NCI-H774 (cell line): ENCODE data around the gene LRRC63.

Experiments used
- DNase-seq: peaks from one replicate; lab custom pipeline; 2025; lab: John Stamatoyannopoulos, UW

The LRRC63 gene

DNA sequence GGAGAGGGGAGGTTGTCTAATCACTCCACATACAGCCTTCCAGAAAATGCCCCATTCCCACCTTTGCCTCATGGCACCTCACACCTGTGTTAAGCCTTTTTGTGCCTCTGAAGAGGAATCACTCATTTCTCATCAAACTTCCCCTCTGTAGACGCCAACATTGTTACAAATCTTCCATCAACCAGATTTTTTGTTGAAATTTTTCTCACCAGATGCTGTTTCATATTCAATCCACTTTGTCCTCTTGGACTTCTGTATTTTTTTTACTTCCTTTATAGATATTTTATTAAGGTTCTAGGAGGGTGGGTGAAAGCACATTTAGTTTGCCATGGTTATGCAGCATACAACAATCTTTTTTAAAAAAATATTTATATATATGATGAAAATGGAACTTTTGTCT, 101.3 kb downstream of the LRRC63 start:
- no peak for DNase-seq

DNA sequence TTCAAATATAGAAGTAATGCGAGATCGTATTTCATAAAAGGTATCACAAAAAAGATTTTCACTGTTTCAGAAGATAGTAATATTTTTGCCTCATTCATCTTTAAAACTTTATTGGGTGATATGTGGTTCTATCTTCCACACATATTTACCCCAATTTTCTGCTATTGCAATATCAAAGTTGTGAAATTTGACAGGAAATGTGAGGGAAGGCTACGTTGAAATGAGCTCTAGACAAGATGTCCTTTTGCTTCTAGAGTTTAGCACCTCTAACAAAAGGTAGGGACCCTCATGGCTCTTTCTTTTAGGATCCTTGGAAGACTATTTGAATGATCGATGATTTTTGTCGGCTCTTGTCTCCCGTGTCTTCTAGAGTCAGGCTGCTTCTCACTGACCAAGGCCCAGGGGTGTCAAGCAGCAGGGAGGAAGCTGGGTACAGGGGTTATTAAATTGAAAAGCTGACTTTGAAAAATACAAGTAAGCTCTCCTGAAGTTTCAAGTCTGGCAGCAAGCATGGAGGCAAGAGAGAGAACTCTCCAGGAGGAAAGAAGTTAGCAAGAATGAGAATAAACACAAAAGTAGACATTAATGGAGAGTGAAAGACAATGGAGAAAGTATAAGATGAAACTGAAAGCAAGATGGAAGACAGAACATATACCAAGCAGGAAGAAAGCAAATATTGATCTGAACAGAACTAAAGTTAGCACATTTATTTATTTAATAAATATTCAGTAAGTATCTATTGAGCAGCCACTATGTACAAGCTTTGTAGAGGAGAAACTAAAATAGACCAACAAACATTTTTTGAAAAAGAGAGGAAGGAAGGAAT, 101.9 kb downstream of the LRRC63 start:
- DNase-seq: no peak

DNA sequence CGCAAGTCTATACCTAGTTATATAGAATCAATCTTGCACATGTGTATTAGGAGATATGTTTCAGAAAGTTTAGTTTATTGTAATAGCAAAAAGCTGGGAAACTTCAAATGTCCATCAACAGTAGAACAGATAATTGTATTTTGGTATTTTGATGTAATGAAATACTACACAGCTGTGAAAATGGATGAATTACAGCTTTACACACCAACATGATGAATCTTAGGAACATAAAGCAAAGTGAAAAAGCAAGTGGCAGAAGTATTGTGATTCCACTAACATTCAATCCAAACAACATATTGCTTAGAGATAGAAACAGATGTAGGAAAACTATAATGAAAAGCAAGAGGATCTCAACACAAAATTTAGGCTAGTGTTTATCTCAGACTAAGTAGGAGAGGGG, 102.9 kb downstream of the LRRC63 start:
- DNase-seq: no peak

DNA sequence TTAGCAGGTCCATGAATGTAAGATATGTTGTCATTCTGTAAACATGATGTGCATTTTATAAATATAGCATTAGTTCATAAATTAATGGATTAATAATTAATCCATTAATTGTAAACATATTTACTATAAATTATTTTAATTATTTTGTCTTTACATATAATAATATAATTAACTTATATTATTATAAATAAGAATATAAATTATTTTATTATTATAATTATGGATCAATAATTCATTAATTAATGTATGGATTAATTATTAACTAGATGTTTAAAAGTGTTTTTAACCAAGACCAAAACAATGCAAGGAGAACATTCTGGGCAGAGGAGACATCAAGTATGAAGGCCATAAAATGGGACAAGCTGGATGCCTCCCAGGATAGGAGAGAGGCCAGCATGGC, 103.3 kb downstream of the LRRC63 start:
- no peak for DNase-seq

DNA sequence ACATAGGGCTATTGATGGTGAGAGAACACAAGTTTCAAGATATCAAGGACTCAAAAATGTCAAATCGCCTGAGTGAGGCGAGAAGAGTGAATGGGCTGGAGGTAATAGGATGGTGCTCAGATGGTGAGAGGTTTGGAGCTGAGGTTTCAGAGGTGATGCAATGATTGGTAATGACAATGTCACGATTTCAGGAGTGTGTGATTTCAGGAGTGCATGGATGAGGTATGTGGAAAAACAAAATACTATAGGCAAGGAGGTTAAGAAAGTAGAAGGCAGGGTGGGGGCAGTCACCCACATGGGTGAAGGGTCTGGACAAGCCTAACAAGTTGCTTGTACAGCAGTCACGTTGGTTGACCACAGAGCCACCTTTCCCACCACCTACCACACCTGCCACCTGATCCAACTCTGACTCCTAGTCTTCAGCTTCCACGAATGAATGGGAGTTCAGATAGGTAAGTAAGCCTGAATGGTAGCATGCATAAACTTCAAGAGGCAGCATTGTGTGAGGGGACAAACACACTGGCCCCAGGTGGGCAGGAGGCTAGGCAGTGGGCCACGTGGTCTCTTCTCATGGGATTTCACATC, 103.9 kb downstream of the LRRC63 start:
- DNase-seq: no peak

DNA sequence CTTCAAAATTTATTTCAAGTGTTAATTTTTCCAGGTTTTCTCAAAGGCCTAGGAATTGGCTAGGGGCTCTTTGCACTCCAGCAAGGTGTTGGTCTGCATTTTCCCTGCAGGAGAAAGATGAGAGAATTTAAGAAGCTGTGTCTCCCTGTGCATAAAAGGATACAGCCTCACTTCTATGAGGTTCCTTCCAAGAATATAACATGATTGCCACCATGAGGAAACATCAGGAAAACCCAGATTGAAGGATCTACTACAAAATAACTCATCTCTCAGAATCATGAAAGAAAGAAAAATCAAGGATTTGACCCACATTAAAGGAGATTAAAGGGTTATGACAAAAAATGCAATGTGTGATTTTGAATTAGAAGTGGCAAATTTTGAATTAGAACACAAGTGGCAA, 105.4 kb downstream of the LRRC63 start:
- DNase-seq: no peak

DNA sequence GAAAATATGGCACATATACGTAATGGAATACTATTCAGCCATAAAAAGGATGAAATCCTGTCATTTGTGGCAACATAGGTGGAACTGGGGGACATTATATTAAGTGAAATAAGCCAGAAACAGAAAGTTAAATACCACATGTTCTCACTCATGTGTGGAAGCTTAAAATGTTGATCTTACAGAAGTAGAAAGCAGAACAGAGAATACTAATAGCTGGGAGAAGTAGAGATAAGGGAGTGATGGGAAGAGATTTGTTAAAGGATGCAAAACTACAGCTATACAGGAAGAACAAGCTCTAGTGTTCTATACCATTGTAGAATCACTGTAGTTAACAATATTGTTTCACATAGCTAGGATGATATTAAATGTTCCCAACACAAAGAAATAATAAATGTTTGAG, 107.3 kb downstream of the LRRC63 start:
- DNase-seq: no peak

DNA sequence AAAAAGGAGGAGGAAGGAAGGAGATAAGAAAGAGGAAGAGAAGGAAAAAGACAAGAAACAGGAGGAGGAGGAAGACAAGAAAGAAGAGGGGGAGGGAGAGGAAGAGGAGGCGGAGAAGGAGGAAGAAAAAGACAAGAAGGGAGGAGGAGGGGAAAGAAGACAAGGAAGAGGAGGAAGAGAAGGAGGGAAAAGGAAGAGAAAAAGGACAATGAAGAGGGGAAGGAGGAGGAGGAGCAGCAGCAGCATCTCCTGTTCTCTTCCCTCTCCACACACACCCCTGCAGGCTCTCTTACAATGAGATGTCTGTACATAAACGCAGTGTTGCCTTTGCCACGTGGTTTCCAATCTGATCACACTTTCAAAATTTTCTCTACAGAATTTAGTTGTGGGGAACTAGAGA, 108.7 kb downstream of the LRRC63 start:
- DNase-seq: no peak

DNA sequence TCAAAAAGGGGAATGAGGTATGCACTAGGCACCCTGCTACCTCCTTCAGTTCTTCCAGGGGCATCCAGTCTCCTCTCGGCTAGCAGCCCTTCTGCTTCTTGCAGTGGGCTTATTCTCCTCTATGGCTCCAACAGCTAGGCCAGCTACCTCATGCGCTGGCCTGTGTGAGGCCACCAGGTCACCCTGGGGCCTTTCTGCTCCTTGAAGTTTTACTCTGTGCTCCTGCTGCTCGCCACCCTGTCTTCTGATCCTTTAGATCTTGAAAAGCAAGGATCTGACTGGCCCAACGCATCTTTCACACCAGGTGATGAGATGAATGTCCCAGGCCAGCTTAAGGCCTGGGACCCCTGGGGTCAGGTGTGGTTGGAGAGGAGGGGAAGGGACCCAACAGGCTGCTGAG, 109.1 kb downstream of the LRRC63 start:
- DNase-seq: no peak

DNA sequence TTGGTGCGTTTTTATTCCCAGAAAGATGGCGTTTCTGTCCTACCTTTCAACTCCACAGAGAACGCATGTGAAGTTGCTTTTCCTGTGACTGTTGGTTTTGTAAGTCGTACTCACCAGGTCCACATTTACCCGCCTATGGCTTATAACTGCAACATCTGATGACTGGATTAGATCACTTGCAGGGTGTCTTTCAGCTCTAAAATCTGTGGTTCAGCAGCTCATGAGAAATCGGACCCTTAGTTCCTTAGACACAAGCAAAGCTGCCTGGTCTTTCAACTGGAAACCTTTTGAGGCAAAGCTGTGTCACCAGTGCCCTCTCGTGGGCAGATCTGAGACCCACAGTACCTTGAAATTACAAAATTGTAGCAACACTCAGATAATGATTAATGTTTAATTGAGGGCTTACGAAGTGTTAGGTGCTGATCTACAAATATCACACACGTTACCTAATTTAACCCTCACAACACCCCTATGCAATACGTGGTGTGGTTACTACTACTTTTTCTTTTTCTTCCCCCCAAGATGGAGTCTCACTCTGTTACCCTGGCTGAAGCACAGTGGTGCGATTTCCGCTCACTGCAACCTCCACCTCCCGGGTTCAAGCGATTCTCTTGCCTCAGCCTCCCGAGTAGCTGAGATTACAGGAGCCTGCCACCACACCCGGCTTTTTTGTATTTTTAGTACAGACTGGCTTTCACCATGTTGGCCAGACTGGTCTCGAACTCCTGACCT, 109.9 kb downstream of the LRRC63 start:
- peak; percentile 18 for DNase-seq

DNA sequence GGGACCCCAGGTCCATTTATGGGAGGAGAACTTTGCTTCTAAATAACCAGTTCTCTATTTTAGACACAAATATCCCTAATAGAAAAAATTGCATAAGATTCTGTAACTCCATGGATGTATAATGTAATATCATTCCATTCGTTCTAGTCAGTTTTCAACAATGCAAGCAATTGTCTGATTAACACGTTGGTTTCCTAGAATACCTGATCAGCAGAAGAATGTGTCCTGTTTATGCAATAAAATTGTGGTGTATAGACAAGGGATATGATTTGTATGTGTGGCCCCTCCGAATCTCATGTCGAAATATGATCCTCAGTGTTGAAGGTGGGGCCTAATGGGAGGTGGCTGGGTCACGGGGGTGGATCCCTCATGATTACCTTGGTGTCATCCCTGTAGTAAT, 113.2 kb downstream of the LRRC63 start:
- no peak for DNase-seq
